HepG2 (cell line): Measurements from ENCODE around the gene MTPN. TPM values are rescaled to one million over a fixed set of nuclear protein-coding genes. Genes with fewer than 3 reads are reported as not detected.

Experiments
- ATAC-seq: fragments of 200-7000 bp; cut with Tn5 transposase; 3 replicates; pipeline ENCODE4 v1.9.1; 2020; ENCODE audit warnings: mild to moderate bottlenecking, moderate library complexity
- BruUV-seq: library from RNA; stranded (reverse); fragments of 400-500 nt; replicated peaks from 2 replicates; lab custom pipeline; 2021; lab: Mats Ljungman, UMichigan
- CTCF ChIA-PET: fragments of 300-600 bp; formaldehyde crosslinking; extraction: SDS; loops from one replicate; lab custom pipeline; 2021; ENCODE audit warnings: low total read pairs, inconsistent platforms, low intra/inter-chr PET ratio; lab: Yijun Ruan, JAX
- POLR2A ChIA-PET: fragments of 350-600 bp; sonication (Branson Sonifier 250); formaldehyde crosslinking; loops from one replicate; lab custom pipeline; 2020; ENCODE audit warnings: antibody characterized with exemption, inconsistent platforms; lab: Yijun Ruan, JAX
- DNase-seq: peaks from one replicate; pipeline ENCODE4 v3.0.0-alpha.2; 2015; ENCODE audit warnings: low spot score
- FAIRE-seq: peaks from 3 replicates; lab custom pipeline; 2011; peaks lifted over from hg19 to GRCh38; lab: Jason Lieb, UNC
- H2AFZ ChIP-seq: one replicate; pipeline ENCODE4 v1.6.1; 2011; ENCODE audit warnings: low read length, inconsistent platforms
- H3K27ac ChIP-seq: fragments of 300-600 bp; 3 replicates; pipeline ENCODE4 v1.8.0; 2011; ENCODE audit warnings: mixed run types, mild to moderate bottlenecking, mixed read lengths, low read length, inconsistent platforms; ENCODE audit not compliant: insufficient read depth; ENCODE audit errors: extremely low read length
- H3K27me3 ChIP-seq, 2 experiments: fragments of 200-600 bp in 1 of 2; 2 replicates in 1 of 2; 3 replicates in 1 of 2; pipeline versions ENCODE4 v1.6.0 to v1.8.0; 2011; ENCODE audit warnings: low read length in 2 of 2, mild to moderate bottlenecking in 2 of 2, moderate library complexity in 2 of 2, inconsistent platforms in 1 of 2; ENCODE audit not compliant: insufficient read depth in 2 of 2, control insufficient read depth in 1 of 2
- H3K36me3 ChIP-seq, 2 experiments: fragments of 200-600 bp in 1 of 2; replicated peaks in 1 of 2; 2 replicates in 1 of 2; 3 replicates in 1 of 2; pipeline versions ENCODE4 v1.5.1 to v1.8.0; 2011; ENCODE audit warnings: low read length in 2 of 2, inconsistent platforms in 1 of 2; ENCODE audit not compliant: insufficient read depth in 2 of 2, control insufficient read depth in 1 of 2
- H3K4me1 ChIP-seq: 2 replicates; pipeline ENCODE4 v1.5.1; 2012; ENCODE audit warnings: low read length, inconsistent platforms; ENCODE audit not compliant: insufficient read depth
- H3K4me2 ChIP-seq: 2 replicates; pipeline ENCODE4 v1.6.0; 2011; ENCODE audit warnings: low read depth, low read length, inconsistent platforms
- H3K4me3 ChIP-seq, 3 experiments: fragments of 200-600 bp in 1 of 3; sonication (generic), shearing (Covaris generic) in 1 of 3; replicated peaks in 1 of 3; 2 replicates each; pipeline ENCODE4 v1.5.1; 2011 to 2016; ENCODE audit warnings: low read length in 3 of 3, inconsistent platforms in 2 of 3, low read depth in 2 of 3, mild to moderate bottlenecking in 2 of 3, control low read depth in 1 of 3, mixed read lengths in 1 of 3; ENCODE audit not compliant: insufficient read depth in 1 of 3
- H3K79me2 ChIP-seq: one replicate; pipeline ENCODE4 v1.6.1; 2011; ENCODE audit warnings: low read length, inconsistent platforms; ENCODE audit not compliant: insufficient read depth
- H3K9ac ChIP-seq: 2 replicates; pipeline ENCODE4 v1.6.0; 2011; ENCODE audit warnings: mild to moderate bottlenecking, low read depth, low read length, inconsistent platforms; ENCODE audit not compliant: insufficient read depth
- H3K9me3 ChIP-seq: 2 replicates; pipeline ENCODE4 v1.5.1; 2012; ENCODE audit warnings: mild to moderate bottlenecking, low read length
- H4K20me1 ChIP-seq: 2 replicates; pipeline ENCODE4 v1.6.0; 2011; ENCODE audit warnings: inconsistent platforms, mild to moderate bottlenecking, low read length, moderate library complexity; ENCODE audit not compliant: insufficient read depth
- DMAP1 ChIP-seq: IDR thresholded peaks from 2 replicates; pipeline ENCODE4 v1.6.1; 2016
- GMEB2 ChIP-seq: IDR thresholded peaks from 2 replicates; pipeline ENCODE4 v1.6.1; 2016; ENCODE audit warnings: missing biosample characterization, missing genetic modification reagents, low read depth
- IKZF5 ChIP-seq: IDR thresholded peaks from 2 replicates; pipeline ENCODE4 v1.6.1; 2018; ENCODE audit warnings: missing genetic modification reagents, mild to moderate bottlenecking, missing compliant biosample characterization
- RBM22 ChIP-seq: fragments of 200-400 bp; formaldehyde crosslinking; optimal IDR thresholded peaks from 2 replicates; pipeline ENCODE3; 2017; ENCODE audit warnings: mild to moderate bottlenecking, low read length, moderate library complexity
- SMC3 ChIP-seq: IDR thresholded peaks from 2 replicates; pipeline ENCODE4 v1.6.1; 2011; ENCODE audit warnings: low read length, improper control_type of control experiment
- TFDP2 ChIP-seq: sonication (generic); formaldehyde crosslinking; IDR thresholded peaks from 2 replicates; pipeline ENCODE4 v1.4.0; 2020; ENCODE audit warnings: missing genetic modification reagents
- THYN1 ChIP-seq: sonication (generic); formaldehyde crosslinking; IDR thresholded peaks from 2 replicates; pipeline ENCODE4 v1.8.1; 2023; ENCODE audit warnings: low read depth, mild to moderate bottlenecking, moderate library complexity, missing genetic modification reagents, borderline replicate concordance
- ZBTB2 ChIP-seq: sonication (generic); formaldehyde crosslinking; IDR thresholded peaks from 2 replicates; pipeline ENCODE4 v1.8.0; 2022; ENCODE audit warnings: low read depth, missing genetic modification reagents
- ZFP91 ChIP-seq: sonication (generic); formaldehyde crosslinking; IDR thresholded peaks from 2 replicates; pipeline ENCODE4 v1.9.0; 2022; ENCODE audit warnings: missing genetic modification reagents, mild to moderate bottlenecking, borderline replicate concordance
- ZNF749 ChIP-seq: sonication (generic); formaldehyde crosslinking; IDR thresholded peaks from 2 replicates; pipeline ENCODE4 v1.8.0; 2022; ENCODE audit warnings: mild to moderate bottlenecking, missing genetic modification reagents, moderate library complexity, borderline replicate concordance
- ZNF800 ChIP-seq: sonication (generic); formaldehyde crosslinking; IDR thresholded peaks from 2 replicates; pipeline ENCODE4 v1.4.0; 2020; ENCODE audit warnings: missing genetic modification reagents
- WGBS: methylation state at CpG from one replicate; pipeline ENCODE4 v1.1.6; 2017; ENCODE audit warnings: low lambda C conversion rate; 5-methylcytosine and 5-hydroxymethylcytosine counted together
- in situ Hi-C: cut with HindIII; loops from 2 replicates; pipeline ENCODE4 v1.10.0; 2017; ENCODE audit warnings: low pct_unique_long_range_greater_than_20kb; ENCODE audit not compliant: extremely low pct_ligation_motif_present
- intact Hi-C: fragments of 100-400 bp; cut with micrococcal nuclease; formaldehyde crosslinking; loops from one replicate; pipeline ENCODE4 v1.10.0; 2022; ENCODE audit not compliant: unreplicated experiment
- polyA plus RNA-seq, 8 experiments: library from polyadenylated mRNA; depleted of rRNA in 3 of 8; stranded (reverse) in 7 of 8; unstranded in 1 of 8; fragments of >200 nt; fragmentation: Illumina TruSeq in 4 of 8; extraction: Trizol in 4 of 8; gene quantifications; 2 replicates each; pipeline versions ENCODE4 v1.2.1 to v1.2.3, GENCODE V29; 2011 to 2016; ENCODE audit warnings: low read depth in 4 of 8, missing spikeins in 1 of 8, mixed read lengths in 1 of 8; ENCODE audit not compliant: insufficient read depth in 1 of 8
- total RNA-seq, 5 experiments: library from RNA; depleted of rRNA; stranded (reverse); fragments of >200 nt; fragmentation: Illumina TruSeq; extraction: Trizol; gene quantifications; 2 replicates each; pipeline ENCODE4 v1.2.3, GENCODE V29; 2016; ENCODE audit warnings: low read depth in 1 of 5

MTPN gene
- total and polyA plus RNA-seq, 2 of the 13 experiments (the other 11 are each of a cell fraction or from before 2014, with no cell fraction given), result 31.1 to 71.7 TPM

GRCh38 chr7:135904282-135904681, 72.9 kb downstream of the MTPN start:
- no peaks in the 10 kb centered on the region for H4K20me1 ChIP-seq
- H3K9ac ChIP-seq, result no peak overlapping the region
- no peaks in the 10 kb centered on the region for H3K9me3 ChIP-seq
- 19% methylated on average over 3 of the region's 3 CpGs for WGBS
- no peak for DNase-seq
- H3K4me2 ChIP-seq, result no peak overlapping the region
- no peak for ATAC-seq
- in situ Hi-C loops (no loop called here), intact Hi-C loops (no loop called here)
- no peaks in the 10 kb centered on the region for H3K79me2 ChIP-seq
- ChIA-PET POLR2A (no interaction called here), CTCF (no interaction called here)
- no peaks in the 10 kb centered on the region for H3K27me3 ChIP-seq
- no peaks in the 10 kb centered on the region; the same call in 1 of the 2 replicates for H3K4me1 ChIP-seq
- FAIRE-seq, result no peak
- no peak overlapping the region for H3K27ac ChIP-seq
- H2AFZ ChIP-seq, result no peak overlapping the region
- no TSS peak for BruUV-seq
- H3K4me3 ChIP-seq, result no peak overlapping the region
- H3K36me3 ChIP-seq, result no peaks in the 10 kb centered on the region
- TF ChIP-seq TFDP2 (CRISPR knock-in tag) (no peak), THYN1 (CRISPR knock-in tag) (no peak), ZFP91 (CRISPR knock-in tag) (no peak), RBM22 (no peak), ZNF800 (CRISPR knock-in tag) (no peak), ZNF749 (CRISPR knock-in tag) (no peak), IKZF5 (no peak), DMAP1 (no peak), ZBTB2 (CRISPR knock-in tag) (no peak), GMEB2 (CRISPR knock-in tag) (no peak), SMC3 (no peak)
